Tibial artery (tissue), 4 donors: ENCODE data around the gene SMURF1.
A peak's percentile ranks its signal among the peaks of the same experiment; 100 is the strongest.

Experiments used
- DNase-seq, 2 donors: peaks; one replicate each; pipeline ENCODE4 v3.0.0-alpha.2; 2019
- H3K27ac ChIP-seq, 2 donors: fragments of 200-600 bp; sonication (generic) in 1 of 2; 1 replicate in 1 of 2; 2 replicates in 1 of 2; pipeline ENCODE4 v1.5.1; 2018 to 2019; ENCODE audit warnings: mild to moderate bottlenecking in 1 of 2
- H3K27me3 ChIP-seq, 2 donors: fragments of 200-600 bp; sonication (generic) in 1 of 2; one replicate each; pipeline versions ENCODE4 v1.5.1 to v1.6.0; 2016 to 2019
- H3K36me3 ChIP-seq, 3 donors: fragments of 200-600 bp; sonication (generic) in 2 of 3; one replicate each; pipeline ENCODE4 v1.5.1; 2016 to 2019; ENCODE audit warnings: mild to moderate bottlenecking in 2 of 3
- H3K4me1 ChIP-seq, 4 donors: fragments of 200-600 bp; sonication (generic) in 2 of 4; 1 replicate in 3 of 4; 2 replicates in 1 of 4; pipeline ENCODE4 v1.5.1; 2016 to 2019
- H3K4me3 ChIP-seq, 2 donors: fragments of 200-600 bp; sonication (generic) in 1 of 2; 1 replicate in 1 of 2; 2 replicates in 1 of 2; pipeline ENCODE4 v1.5.1; 2018 to 2019; ENCODE audit warnings: mild to moderate bottlenecking in 2 of 2
- H3K9me3 ChIP-seq, 3 donors: fragments of 200-600 bp; sonication (generic) in 1 of 3; one replicate each; pipeline ENCODE4 v1.5.1; 2016 to 2019
- CTCF ChIP-seq, 2 experiments: fragments of 200-600 bp in 1 of 2; fragments of 450-650 bp in 1 of 2; IDR thresholded peaks; one replicate each; pipeline ENCODE4 v1.5.1; 2017 to 2019; ENCODE audit warnings: antibody characterized with exemption in 2 of 2, mild to moderate bottlenecking in 1 of 2, moderate library complexity in 1 of 2
- intact Hi-C: fragments of 100-400 bp; cut with DNase I; formaldehyde crosslinking; loops from one replicate; pipeline ENCODE4 v1.15.0; 2023; ENCODE audit warnings: low total_unique reads

Gene SMURF1

DNA sequence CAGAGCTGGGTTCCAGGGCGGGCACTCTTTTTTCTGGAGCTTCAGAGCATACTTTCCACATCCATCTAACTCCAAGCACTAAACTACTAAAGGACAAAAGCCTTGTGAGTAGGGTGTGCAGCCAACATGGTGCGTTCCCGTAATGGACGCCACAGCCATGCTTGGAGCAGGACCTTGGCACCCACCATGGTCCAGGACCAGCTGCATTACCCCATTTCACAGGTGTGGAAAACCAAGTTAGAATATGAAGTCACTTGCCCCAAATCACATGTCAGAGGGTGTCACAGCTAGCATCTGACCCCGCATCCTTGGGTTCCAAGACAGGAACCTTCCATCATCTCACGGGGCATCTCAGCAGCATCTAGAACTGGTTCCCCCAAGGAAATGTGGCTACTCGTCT is 112.4 kb downstream of the SMURF1 start:
- Histone ChIP-seq H3K27me3 (no peaks in the 10 kb centered on the region), H3K4me3 (no peak overlapping the region), H3K27ac (peak overlapping the region; percentile 92 to 93), H3K4me1 (peaks cover 0 to 79% (median 42%) of the 10 kb centered on the region in 4 donors), H3K36me3 (peaks cover 74 to 94% (median 80%) of the 10 kb centered on the region in 3 donors), H3K9me3 (no peaks in the 10 kb centered on the region)
- intact Hi-C loops, result loop anchor here (10.0 kb wide), 1 partner anchor 383 kb away; no protein-coding TSS in a partner anchor
- DNase-seq, result no peak
- TF ChIP-seq CTCF (IDR thresholded peaks at IDR 0.05), result no peak

GRCh38 chr7:99030951-99031350 is 113.0 kb downstream of the SMURF1 start:
- intact Hi-C loops, result loop anchor here (10.0 kb wide), 1 partner anchor 384 kb away; no protein-coding TSS in a partner anchor
- Histone ChIP-seq H3K9me3 (no peaks in the 10 kb centered on the region), H3K27me3 (no peaks in the 10 kb centered on the region), H3K27ac (peak overlapping the region; percentile 92 to 93), H3K4me3 (no peak overlapping the region), H3K4me1 (peaks cover 0 to 77% (median 39%) of the 10 kb centered on the region in 4 donors), H3K36me3 (peaks cover 73 to 88% (median 78%) of the 10 kb centered on the region in 3 donors)
- peak; percentile 69 to 91 for DNase-seq
- no peak for TF ChIP-seq CTCF (IDR thresholded peaks at IDR 0.05)

GRCh38 chr7:99030457-99030856 is 113.5 kb downstream of the SMURF1 start:
- no peak overlapping the region for H3K4me3 ChIP-seq
- H3K4me1 ChIP-seq, result peaks cover 0 to 77% (median 36%) of the 10 kb centered on the region in 4 donors
- peak in 1 of 2 donors; percentile 65 for DNase-seq
- intact Hi-C loops, result loop anchor here (10.0 kb wide), 1 partner anchor 384 kb away; no protein-coding TSS in a partner anchor
- H3K27me3 ChIP-seq, result no peaks in the 10 kb centered on the region
- no peak for TF ChIP-seq CTCF (IDR thresholded peaks at IDR 0.05)
- H3K27ac ChIP-seq, result peak overlapping the region; percentile 92 to 93
- peaks cover 68 to 83% (median 73%) of the 10 kb centered on the region in 3 donors for H3K36me3 ChIP-seq
- no peaks in the 10 kb centered on the region for H3K9me3 ChIP-seq

- no peaks in the 10 kb centered on the region for H3K27me3 ChIP-seq
- H3K4me3 ChIP-seq, result no peak overlapping the region
- peak overlapping the region; percentile 92 to 93 for H3K27ac ChIP-seq
- no peaks in the 10 kb centered on the region for H3K9me3 ChIP-seq
- peaks cover 61 to 76% (median 66%) of the 10 kb centered on the region in 3 donors for H3K36me3 ChIP-seq
- intact Hi-C loops, result loop anchor here (10.0 kb wide), 1 partner anchor 385 kb away; no protein-coding TSS in a partner anchor
- peak in 1 of 2 donors; percentile 13 for DNase-seq
- no peak for TF ChIP-seq CTCF (IDR thresholded peaks at IDR 0.05)
- peaks cover 0 to 77% (median 38%) of the 10 kb centered on the region in 4 donors for H3K4me1 ChIP-seq
Observed at GRCh38 chr7:99029466-99030435, 114.2 kb downstream of the SMURF1 start.

DNA sequence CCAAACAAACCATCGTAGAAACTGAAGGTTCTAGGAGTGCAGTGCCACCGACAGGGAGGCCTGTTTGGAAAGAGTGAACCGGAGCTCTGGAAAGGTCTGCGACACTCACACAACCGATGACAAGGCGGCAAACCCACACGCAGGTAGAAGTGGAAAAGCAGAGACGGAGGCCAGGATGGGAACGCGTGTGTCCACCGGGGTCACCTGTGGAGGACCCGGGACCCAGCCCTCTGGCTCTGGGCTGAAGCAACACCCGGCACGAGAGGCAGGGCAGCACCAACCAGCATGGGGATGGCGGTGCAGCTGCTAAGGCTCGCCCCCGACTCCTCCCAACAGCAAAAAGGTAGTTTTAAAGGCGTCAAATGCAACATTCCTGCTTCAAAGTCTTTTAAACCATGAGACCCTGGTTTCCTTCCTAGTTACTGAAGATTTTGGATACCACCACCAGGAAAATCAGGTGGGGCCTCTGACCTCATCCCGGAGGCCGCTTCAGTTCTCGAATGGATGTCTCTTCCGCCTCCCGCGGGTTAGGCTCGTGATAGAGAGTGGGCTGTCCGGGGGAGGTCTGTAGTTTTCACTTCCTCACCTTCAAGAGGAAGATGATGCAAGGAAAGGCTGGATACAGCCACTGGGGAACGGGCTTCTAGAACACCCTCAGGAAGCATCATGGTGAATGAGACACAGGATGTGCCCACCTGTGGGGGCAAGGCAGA is 115.5 kb downstream of the SMURF1 start:
- H3K4me3 ChIP-seq, result no peak overlapping the region
- no peaks in the 10 kb centered on the region for H3K9me3 ChIP-seq
- H3K4me1 ChIP-seq, result peaks cover 0 to 77% (median 37%) of the 10 kb centered on the region in 4 donors
- intact Hi-C loops, result no loop called here
- H3K27me3 ChIP-seq, result no peaks in the 10 kb centered on the region
- TF ChIP-seq CTCF (IDR thresholded peaks at IDR 0.05), result no peak
- H3K27ac ChIP-seq, result peak overlapping the region; percentile 92 to 93
- H3K36me3 ChIP-seq, result peaks cover 48 to 63% (median 52%) of the 10 kb centered on the region in 3 donors
- DNase-seq, result no peak
